Fibroblast of lung (primary cell): ENCODE measurements around the gene PRR5L. TPM values are rescaled to one million over a fixed set of nuclear protein-coding genes. Genes with fewer than 3 reads are reported as not detected.

Experiments
- DNase-seq, 2 donors: peaks; one replicate each; pipeline versions ENCODE4 v3.0.0 to v3.0.0-alpha.2; 2010; ENCODE audit warnings: low read depth in 2 of 2
- H2AFZ ChIP-seq: 2 replicates; pipeline ENCODE4 v1.5.1; 2012; ENCODE audit warnings: low read length, control low read depth, inconsistent platforms
- H3K27ac ChIP-seq: 2 replicates; pipeline ENCODE4 v1.5.1; 2011; ENCODE audit warnings: low read length, control low read depth; ENCODE audit not compliant: insufficient read depth
- H3K27me3 ChIP-seq: 2 replicates; pipeline ENCODE4 v1.5.1; 2011; ENCODE audit warnings: mild to moderate bottlenecking, low read length; ENCODE audit not compliant: control insufficient read depth, insufficient read depth
- H3K36me3 ChIP-seq: 2 replicates; pipeline ENCODE4 v1.5.1; 2011; ENCODE audit warnings: low read length; ENCODE audit not compliant: control insufficient read depth, insufficient read depth
- H3K4me1 ChIP-seq: 2 replicates; pipeline ENCODE4 v1.5.1; 2011; ENCODE audit warnings: low read length; ENCODE audit not compliant: control insufficient read depth, insufficient read depth; ENCODE audit errors: extremely low read depth
- H3K4me2 ChIP-seq: 2 replicates; pipeline ENCODE4 v1.5.1; 2011; ENCODE audit warnings: low read length, control low read depth; ENCODE audit not compliant: insufficient read depth; ENCODE audit errors: extremely low read depth
- H3K4me3 ChIP-seq, 4 experiments: fragments of 200-600 bp in 1 of 4; sonication (generic) in 1 of 4; replicated peaks in 1 of 4; 2 replicates each; pipeline ENCODE4 v1.5.1; 2011 to 2016; ENCODE audit warnings: low read length in 4 of 4, low read depth in 3 of 4, mild to moderate bottlenecking in 3 of 4, control low read depth in 2 of 4, inconsistent platforms in 1 of 4, mixed read lengths in 1 of 4; ENCODE audit not compliant: insufficient read depth in 1 of 4; ENCODE audit errors: control extremely low read depth in 1 of 4
- H3K79me2 ChIP-seq: 2 replicates; pipeline ENCODE4 v1.5.1; 2012; ENCODE audit warnings: mild to moderate bottlenecking, low read length, inconsistent platforms; ENCODE audit not compliant: control insufficient read depth, insufficient read depth
- H3K9ac ChIP-seq: 2 replicates; pipeline ENCODE4 v1.5.1; 2011; ENCODE audit warnings: mild to moderate bottlenecking, low read length, control low read depth; ENCODE audit not compliant: insufficient read depth
- H3K9me3 ChIP-seq: 2 replicates; pipeline ENCODE4 v1.5.1; 2012; ENCODE audit warnings: low read depth, low read length; ENCODE audit not compliant: control insufficient read depth, insufficient read depth
- H4K20me1 ChIP-seq: 2 replicates; pipeline ENCODE4 v1.5.1; 2011; ENCODE audit warnings: low read length; ENCODE audit not compliant: control insufficient read depth, insufficient read depth; ENCODE audit errors: extremely low read depth
- CTCF ChIP-seq, 2 donors: IDR thresholded peaks in 1 of 2; conservative IDR thresholded peaks in 1 of 2; 1 replicate in 1 of 2; 2 replicates in 1 of 2; pipeline ENCODE4 v1.5.1; 2011 to 2012; ENCODE audit warnings: low read length in 2 of 2, control low read depth in 1 of 2, inconsistent platforms in 1 of 2, low read depth in 1 of 2, mild to moderate bottlenecking in 1 of 2
- EZH2 ChIP-seq: IDR thresholded peaks from 2 replicates; pipeline ENCODE4 v1.5.1; 2012; ENCODE audit warnings: low read length, control low read depth, mild to moderate bottlenecking; ENCODE audit errors: missing control alignments
- polyA plus RNA-seq, 2 donors: library from polyadenylated mRNA; depleted of rRNA in 1 of 2; stranded (reverse) in 1 of 2; unstranded in 1 of 2; fragments of >200 nt; gene quantifications; 2 replicates each; pipeline ENCODE4 v1.2.1, GENCODE V29; 2011 to 2012; ENCODE audit warnings: missing spikeins in 1 of 2
- total RNA-seq: library from RNA; depleted of rRNA; stranded (reverse); fragments of >200 nt; gene quantifications from 2 replicates; pipeline ENCODE4 v1.2.1, GENCODE V29; 2014

Gene PRR5L
- total and polyA plus RNA-seq, 2 donors (not counting 1 experiment from before 2014, with no cell fraction given): 2.8 to 6.3 TPM

GRCh38 chr11:36357831-36358230 lies 61.7 kb downstream of the PRR5L start:
- H3K4me2 ChIP-seq: no peak overlapping the region
- no peak for DNase-seq
- no peak overlapping the region for H3K27ac ChIP-seq
- H3K9me3 ChIP-seq: no peaks in the 10 kb centered on the region
- no peaks in the 10 kb centered on the region for H3K27me3 ChIP-seq
- no peaks in the 10 kb centered on the region for H3K4me1 ChIP-seq
- no peaks in the 10 kb centered on the region for H4K20me1 ChIP-seq
- H3K79me2 ChIP-seq: no peaks in the 10 kb centered on the region
- TF ChIP-seq EZH2 (no peak), CTCF (conservative IDR thresholded peaks at IDR 0.05 in 1 of 2, IDR thresholded peaks at IDR 0.05 in 1 of 2; ENCODE audit: low read depth in 1 of 2, low read length in 2 of 2) (no peak)
- no peaks in the 10 kb centered on the region for H3K36me3 ChIP-seq
- no peak overlapping the region for H3K4me3 ChIP-seq
- no peak overlapping the region for H3K9ac ChIP-seq
- no peak overlapping the region for H2AFZ ChIP-seq

GRCh38 chr11:36358436-36358835 lies 62.3 kb downstream of the PRR5L start:
- no peak for DNase-seq
- Histone ChIP-seq H3K36me3 (no peaks in the 10 kb centered on the region), H4K20me1 (no peaks in the 10 kb centered on the region), H3K4me3 (no peak overlapping the region), H3K79me2 (no peaks in the 10 kb centered on the region), H3K9me3 (no peaks in the 10 kb centered on the region), H3K9ac (no peak overlapping the region), H3K4me2 (no peak overlapping the region), H2AFZ (no peak overlapping the region), H3K27ac (no peak overlapping the region), H3K4me1 (no peaks in the 10 kb centered on the region), H3K27me3 (no peaks in the 10 kb centered on the region)
- TF ChIP-seq CTCF (conservative IDR thresholded peaks at IDR 0.05 in 1 of 2, IDR thresholded peaks at IDR 0.05 in 1 of 2; ENCODE audit: low read depth in 1 of 2, low read length in 2 of 2) (no peak), EZH2 (no peak)

- Histone ChIP-seq H3K9ac (no peak overlapping the region), H4K20me1 (no peaks in the 10 kb centered on the region), H3K4me1 (no peaks in the 10 kb centered on the region), H2AFZ (no peak overlapping the region), H3K79me2 (no peaks in the 10 kb centered on the region), H3K4me3 (no peak overlapping the region), H3K36me3 (no peaks in the 10 kb centered on the region), H3K27ac (no peak overlapping the region), H3K4me2 (no peak overlapping the region), H3K9me3 (no peaks in the 10 kb centered on the region), H3K27me3 (no peaks in the 10 kb centered on the region)
- no peak for DNase-seq
- TF ChIP-seq EZH2 (no peak), CTCF (conservative IDR thresholded peaks at IDR 0.05 in 1 of 2, IDR thresholded peaks at IDR 0.05 in 1 of 2; ENCODE audit: low read depth in 1 of 2, low read length in 2 of 2) (no peak)
Measured at GRCh38 chr11:36360318-36360717, 64.2 kb downstream of the PRR5L start.
